GM19043 (cell line): ENCODE data around the gene BMP2.

Experiments used
- ATAC-seq: cut with Tn5 transposase; IDR thresholded peaks from one replicate; pipeline ENCODE4 v1.9.1; 2021; ENCODE audit warnings: low read depth; ENCODE audit not compliant: unreplicated experiment

BMP2 gene

DNA sequence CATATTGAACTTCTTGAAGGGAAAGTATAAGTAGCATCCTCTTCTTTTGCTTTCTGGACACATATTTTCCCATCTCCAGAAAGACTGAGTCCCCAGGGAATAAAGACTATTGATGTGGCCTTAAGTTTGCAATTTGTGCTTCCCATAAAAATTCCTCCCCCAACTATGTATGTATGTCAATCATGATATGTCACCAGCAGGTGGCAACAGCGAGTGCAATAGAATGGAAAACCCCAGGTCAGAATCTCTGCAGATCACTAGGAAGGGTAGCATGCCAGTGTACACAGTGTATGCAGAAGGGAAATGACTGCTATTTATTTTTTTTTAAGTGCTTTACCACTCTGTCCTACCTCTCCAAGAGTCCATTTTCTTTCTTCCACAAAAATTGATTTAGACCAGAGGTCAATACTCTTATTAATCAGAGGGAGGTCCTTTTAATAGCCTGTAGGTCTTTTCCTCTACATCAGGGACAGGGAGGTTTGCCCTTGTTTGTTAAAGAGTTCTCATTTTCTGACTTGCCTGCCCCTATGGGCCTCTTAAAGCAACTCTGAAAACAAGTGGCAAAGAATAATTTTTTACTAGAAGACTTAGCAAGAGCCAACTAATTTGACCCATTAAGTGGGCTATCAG lies 61.4 kb downstream of the BMP2 start:
- peak; percentile 87 for ATAC-seq

DNA sequence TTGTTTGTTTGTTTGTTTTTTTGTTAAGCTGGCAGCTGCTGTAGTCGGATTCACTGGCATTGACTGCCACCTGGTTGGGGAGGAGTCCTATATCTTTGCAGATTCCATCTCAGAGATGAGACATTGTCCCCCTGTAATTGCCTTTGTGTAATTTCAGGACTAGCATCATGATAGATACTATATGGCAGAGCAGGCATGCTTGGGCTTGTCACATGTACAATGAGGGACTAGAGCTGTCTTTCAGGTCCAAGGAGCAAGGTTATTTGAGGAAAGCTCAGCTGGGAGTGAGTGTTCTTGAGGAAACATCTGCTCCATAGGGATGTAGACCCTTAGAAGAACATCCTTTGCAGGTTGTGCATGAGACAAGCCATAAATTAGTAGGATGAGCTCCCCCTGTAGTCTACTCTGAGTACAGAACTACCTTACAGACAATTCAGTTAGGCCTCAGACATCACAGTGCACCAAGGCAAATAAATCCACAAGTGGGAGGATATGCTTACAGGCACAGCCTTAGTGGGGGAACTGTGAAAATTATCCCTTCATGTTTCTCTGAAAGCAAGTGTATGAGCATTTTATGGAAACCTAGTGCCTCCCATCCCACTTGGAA lies 62.1 kb downstream of the BMP2 start:
- ATAC-seq = no peak
